Chondrocyte (in vitro differentiated cells): ENCODE results near the gene TSHB. TPM values are rescaled to one million over a fixed set of nuclear protein-coding genes. Genes with fewer than 3 reads are reported as not detected.

Experiments used
- DNase-seq: peaks from one replicate; pipeline ENCODE4 v3.0.0; 2021; ENCODE audit warnings: mixed read lengths, low spot score
- H3K27ac Mint-ChIP-seq: one replicate; pipeline ENCODE4 v1.8.0; 2021; ENCODE audit warnings: mild to moderate bottlenecking, moderate library complexity, mixed read lengths; ENCODE audit not compliant: unreplicated experiment
- H3K27me3 Mint-ChIP-seq: 2 replicates; pipeline ENCODE4 v1.8.0; 2021; ENCODE audit warnings: low read depth, mixed read lengths
- H3K36me3 Mint-ChIP-seq: 2 replicates; pipeline ENCODE4 v1.8.0; 2021; ENCODE audit warnings: low read depth, mixed read lengths
- H3K4me1 Mint-ChIP-seq: 2 replicates; pipeline ENCODE4 v1.8.0; 2021; ENCODE audit warnings: low read depth, mild to moderate bottlenecking, mixed read lengths
- H3K4me3 Mint-ChIP-seq: one replicate; pipeline ENCODE4 v1.8.0; 2021; ENCODE audit warnings: mild to moderate bottlenecking, moderate library complexity, mixed read lengths; ENCODE audit not compliant: unreplicated experiment
- H3K9me3 Mint-ChIP-seq: 2 replicates; pipeline ENCODE4 v1.8.0; 2021; ENCODE audit warnings: low read depth, mixed read lengths
- total RNA-seq: library from RNA; stranded (reverse); gene quantifications from 3 replicates; pipeline ENCODE4 v1.2.1, GENCODE V29; 2021
- TF ChIP-seq, protein P1 (sequence below): fragments of 200-600 bp; sonication (generic); IDR thresholded peaks from 2 replicates; pipeline ENCODE4 v1.5.0; 2021; ENCODE audit warnings: antibody characterized with exemption, mild to moderate bottlenecking, moderate library complexity

TSHB gene
- total RNA-seq, 1 donor from 2014 or later, result not detected

DNA sequence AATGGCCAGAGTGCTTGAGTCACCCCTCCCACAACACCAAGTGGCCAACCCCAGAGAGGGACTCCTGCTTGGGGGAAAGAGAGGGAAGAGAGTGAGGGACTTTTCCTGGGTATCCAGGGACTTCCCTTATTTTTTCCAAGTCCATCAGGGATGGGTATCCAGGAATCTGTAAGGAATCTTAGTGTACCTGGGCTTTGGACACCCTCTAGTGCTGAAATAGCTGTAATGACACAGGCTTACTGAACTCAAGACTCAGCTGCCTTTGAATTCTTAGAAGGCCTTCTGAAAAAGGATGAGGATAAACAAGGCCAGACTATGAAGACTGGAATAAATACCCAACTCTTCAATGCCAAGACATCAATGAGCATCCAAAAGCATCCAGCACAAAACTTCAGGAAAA, 12.0 kb downstream of the TSHB start:
- Mint-ChIP-seq H3K9me3 (peaks cover 5% of the 10 kb centered on the region), H3K4me1 (peaks cover 5% of the 10 kb centered on the region)

DNA sequence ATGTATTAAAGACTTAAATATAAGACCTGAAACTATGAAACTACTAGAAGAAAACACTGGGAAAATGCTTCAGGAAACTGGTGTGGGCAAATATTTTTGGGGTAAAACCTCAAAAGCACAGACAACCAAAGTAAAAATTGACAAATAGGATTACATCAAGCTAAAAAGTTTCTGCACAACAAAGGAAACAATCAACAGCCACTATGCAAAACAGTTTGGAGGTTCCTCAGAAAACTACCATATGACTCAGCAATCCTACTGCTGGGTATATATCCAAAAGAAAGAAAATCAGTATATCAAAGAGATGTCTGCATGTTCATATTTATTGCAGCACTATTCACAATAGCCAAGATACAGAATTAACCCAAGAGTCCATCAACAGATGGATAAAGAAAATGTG, 17.1 kb downstream of the TSHB start:
- H3K9me3 Mint-ChIP-seq, result peaks cover 12% of the 10 kb centered on the region
- H3K27me3 Mint-ChIP-seq, result no peaks in the 10 kb centered on the region
- TF ChIP-seq, protein P1, sequence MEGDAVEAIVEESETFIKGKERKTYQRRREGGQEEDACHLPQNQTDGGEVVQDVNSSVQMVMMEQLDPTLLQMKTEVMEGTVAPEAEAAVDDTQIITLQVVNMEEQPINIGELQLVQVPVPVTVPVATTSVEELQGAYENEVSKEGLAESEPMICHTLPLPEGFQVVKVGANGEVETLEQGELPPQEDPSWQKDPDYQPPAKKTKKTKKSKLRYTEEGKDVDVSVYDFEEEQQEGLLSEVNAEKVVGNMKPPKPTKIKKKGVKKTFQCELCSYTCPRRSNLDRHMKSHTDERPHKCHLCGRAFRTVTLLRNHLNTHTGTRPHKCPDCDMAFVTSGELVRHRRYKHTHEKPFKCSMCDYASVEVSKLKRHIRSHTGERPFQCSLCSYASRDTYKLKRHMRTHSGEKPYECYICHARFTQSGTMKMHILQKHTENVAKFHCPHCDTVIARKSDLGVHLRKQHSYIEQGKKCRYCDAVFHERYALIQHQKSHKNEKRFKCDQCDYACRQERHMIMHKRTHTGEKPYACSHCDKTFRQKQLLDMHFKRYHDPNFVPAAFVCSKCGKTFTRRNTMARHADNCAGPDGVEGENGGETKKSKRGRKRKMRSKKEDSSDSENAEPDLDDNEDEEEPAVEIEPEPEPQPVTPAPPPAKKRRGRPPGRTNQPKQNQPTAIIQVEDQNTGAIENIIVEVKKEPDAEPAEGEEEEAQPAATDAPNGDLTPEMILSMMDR, result no peak
- H3K36me3 Mint-ChIP-seq, result peaks cover 62% of the 10 kb centered on the region
- no peak overlapping the region for H3K27ac Mint-ChIP-seq
- H3K4me3 Mint-ChIP-seq, result no peak overlapping the region
- peaks cover 18% of the 10 kb centered on the region for H3K4me1 Mint-ChIP-seq
- DNase-seq, result no peak

More for the DNA sequence above, 12.0 kb downstream of the TSHB start:
- H3K27me3 Mint-ChIP-seq, result no peaks in the 10 kb centered on the region
- DNase-seq, result no peak
- no peak overlapping the region for H3K27ac Mint-ChIP-seq
- H3K36me3 Mint-ChIP-seq, result peaks cover 53% of the 10 kb centered on the region
- no peak overlapping the region for H3K4me3 Mint-ChIP-seq
- TF ChIP-seq, protein P1, result peak; percentile 50

DNA sequence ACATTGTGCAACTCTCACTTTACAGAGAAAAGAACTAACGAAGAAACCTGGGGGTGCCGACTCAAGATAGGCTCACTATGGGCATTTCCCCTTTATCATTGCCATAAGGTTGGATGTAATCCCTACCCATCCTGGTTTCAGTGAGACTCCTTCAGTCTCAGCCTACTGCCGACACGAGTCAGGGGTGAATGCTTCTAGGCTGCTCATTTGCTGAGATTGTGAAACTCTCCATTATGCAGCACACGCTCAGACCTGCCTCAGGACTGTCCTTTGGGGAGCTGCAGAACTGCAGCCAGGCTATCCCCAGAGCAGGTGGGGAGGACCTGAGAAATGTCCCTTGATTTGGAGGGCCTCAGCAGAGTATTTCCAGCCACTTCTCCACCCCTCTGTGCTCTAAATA, 22.2 kb downstream of the TSHB start:
- no peak for DNase-seq
- Mint-ChIP-seq H3K4me1 (peaks cover 16% of the 10 kb centered on the region), H3K36me3 (peaks cover 33% of the 10 kb centered on the region), H3K27ac (no peak overlapping the region), H3K4me3 (no peak overlapping the region), H3K27me3 (no peaks in the 10 kb centered on the region), H3K9me3 (peaks cover 5% of the 10 kb centered on the region)
- TF ChIP-seq, protein P1, result no peak

DNA sequence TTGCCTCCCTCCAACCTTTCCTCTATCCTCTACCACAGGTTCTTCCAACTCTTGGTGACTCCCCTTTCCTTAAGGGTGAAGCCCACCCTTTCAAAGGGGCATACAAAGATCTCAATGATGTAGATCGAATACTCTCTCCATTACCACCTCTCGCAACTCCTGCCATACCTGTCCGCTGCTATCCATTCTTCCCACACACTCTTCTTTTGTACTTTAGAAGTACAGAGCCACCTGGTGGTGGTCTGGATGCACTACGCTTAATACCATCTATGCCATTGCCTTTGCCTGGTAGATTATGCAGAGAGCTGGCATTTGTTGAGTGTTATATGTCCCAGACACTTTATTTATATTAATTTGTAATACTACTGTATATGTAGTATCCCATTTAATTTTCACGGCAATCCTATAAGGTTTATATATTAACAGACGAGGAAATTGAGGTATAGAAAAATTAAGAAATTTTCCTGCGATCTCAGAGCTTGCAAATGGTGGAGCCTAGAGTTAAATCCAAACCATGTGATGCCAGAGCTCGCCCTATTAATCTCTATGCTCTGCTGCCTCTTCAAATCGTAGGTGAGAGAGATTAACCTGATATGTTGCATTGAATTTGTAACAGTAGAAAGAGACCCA, 22.9 kb downstream of the TSHB start:
- TF ChIP-seq, protein P1, result peak; percentile 88
- Mint-ChIP-seq H3K36me3 (peaks cover 28% of the 10 kb centered on the region), H3K4me3 (no peak overlapping the region), H3K9me3 (no peaks in the 10 kb centered on the region), H3K27me3 (no peaks in the 10 kb centered on the region), H3K4me1 (peaks cover 12% of the 10 kb centered on the region), H3K27ac (no peak overlapping the region)
- DNase-seq, result no peak

DNA sequence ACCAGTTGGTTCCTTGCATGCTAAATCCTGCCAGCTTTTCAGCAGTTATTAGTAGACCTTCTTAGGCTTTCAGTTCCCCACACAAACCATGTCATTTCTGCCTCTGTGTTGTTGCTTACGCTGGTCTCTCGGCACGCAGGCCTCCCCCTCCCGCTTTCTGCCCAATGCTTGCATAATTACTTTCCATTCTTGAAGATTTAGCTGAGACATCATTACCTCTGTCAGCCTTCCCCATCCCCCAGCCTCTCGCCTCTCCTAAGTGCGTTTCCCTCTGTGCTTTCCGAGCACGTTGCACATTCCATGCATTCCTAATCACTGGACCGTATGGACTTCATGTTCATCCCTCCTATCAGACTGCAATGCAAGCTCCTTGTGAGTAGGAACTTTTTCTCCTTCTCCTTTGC, 26.8 kb downstream of the TSHB start:
- Mint-ChIP-seq H3K27me3 (no peaks in the 10 kb centered on the region), H3K4me1 (peaks cover 27% of the 10 kb centered on the region), H3K9me3 (no peaks in the 10 kb centered on the region), H3K27ac (no peak overlapping the region), H3K4me3 (no peak overlapping the region), H3K36me3 (peaks cover 32% of the 10 kb centered on the region)
- TF ChIP-seq, protein P1, result no peak
- DNase-seq, result no peak
